Measurements from ENCODE around the gene SGK1.

Gene SGK1

GRCh38 chr6:134169871-134170486 lies 147.9 kb downstream of the SGK1 start:
- DNase-seq (ENCODE audit: low spot score), result no peak

DNA sequence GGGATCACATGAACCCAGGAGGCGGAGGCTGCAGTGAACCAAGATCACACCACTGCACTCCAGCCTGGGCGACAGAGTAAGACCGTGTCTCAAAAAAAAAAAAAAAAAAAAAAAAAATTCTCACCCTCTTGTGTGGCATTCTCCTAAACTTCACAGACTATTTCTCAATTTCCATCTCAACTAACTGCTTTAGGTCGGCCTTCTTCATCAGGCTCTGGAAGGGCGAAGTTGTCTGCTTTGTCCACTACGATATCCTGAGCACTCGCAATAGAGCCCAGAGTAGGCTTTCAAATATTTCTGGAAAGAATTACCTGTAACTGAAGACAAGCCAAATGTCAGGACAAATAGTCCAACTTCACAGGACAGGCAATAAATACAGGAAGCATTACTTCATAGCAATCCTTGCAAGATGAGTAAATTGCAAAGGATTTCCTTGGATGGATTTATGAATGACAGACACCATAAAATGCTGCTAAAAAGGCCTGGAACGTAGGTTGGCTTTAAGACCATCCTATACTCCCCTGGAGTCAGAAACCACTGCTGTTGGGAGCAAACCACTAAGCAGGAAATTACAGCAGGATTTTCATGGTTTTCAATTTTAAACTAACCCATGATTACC lies 149.2 kb downstream of the SGK1 start:
- DNase-seq (ENCODE audit: low spot score), result no peak

- no peak for DNase-seq (ENCODE audit: low spot score)
Measured at GRCh38 chr6:134166511-134167261, 151.2 kb downstream of the SGK1 start.

GRCh38 chr6:134165561-134166201 lies 152.2 kb downstream of the SGK1 start:
- DNase-seq (ENCODE audit: low spot score), result no peak

DNA sequence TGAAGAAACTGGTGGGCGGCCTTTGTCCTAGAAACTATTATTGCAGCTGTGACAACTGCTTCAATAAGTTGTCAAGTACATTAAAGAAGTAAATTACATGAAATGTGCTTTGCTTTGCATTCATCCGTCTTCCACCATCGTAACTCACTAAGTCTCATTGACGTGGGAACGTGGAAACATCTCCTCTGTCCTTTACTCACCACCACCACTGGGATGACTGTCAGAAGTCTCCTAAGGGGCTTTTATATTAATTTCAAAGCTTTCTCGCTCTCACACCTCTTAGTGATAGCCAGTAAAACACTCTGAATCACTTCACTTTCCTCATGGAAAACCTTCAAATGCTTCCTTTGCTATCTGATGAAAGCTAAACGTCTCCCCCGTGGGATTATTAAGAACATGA lies 153.6 kb downstream of the SGK1 start:
- DNase-seq (ENCODE audit: low spot score), result no peak

- no peak for DNase-seq (ENCODE audit: low spot score)
Measured at GRCh38 chr6:134162932-134163331, 155.0 kb downstream of the SGK1 start.

GRCh38 chr6:134161041-134161440 lies 156.9 kb downstream of the SGK1 start:
- DNase-seq (ENCODE audit: low spot score), result peak; percentile 8

DNA sequence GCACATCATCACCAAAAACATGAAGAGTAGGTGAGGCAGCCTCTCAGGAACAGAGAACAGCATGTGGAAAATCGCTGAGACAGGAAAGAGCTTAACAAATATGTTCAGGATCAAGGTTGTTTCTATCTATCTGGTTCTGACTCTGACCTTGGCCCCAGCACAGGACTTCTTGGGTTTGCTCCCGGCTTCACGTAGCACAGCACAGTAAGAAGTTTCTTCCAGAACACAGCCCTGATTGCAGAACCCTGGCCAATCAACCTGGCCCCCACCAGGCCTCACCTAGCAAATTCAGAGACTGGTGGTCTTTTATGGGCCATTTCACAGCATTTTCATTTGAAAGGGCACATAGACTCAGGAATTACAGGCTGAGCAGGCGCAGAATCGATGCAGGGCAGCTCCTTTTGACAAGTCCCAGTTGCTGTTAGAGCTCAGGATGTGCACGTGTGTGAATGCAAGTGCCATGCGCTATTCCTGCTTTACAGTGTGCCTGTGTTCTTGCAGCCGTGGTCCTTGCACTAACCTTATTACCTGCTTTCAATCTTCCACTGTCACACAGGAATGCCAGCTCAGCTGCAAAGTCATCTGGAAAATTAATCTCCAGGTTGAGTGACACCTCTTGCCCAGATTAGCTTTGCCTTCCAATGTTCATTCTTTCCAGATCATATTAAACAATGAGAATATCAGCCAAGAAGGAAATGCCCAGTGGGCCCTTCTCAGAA lies 165.0 kb downstream of the SGK1 start:
- DNase-seq (ENCODE audit: low spot score), result no peak

DNA sequence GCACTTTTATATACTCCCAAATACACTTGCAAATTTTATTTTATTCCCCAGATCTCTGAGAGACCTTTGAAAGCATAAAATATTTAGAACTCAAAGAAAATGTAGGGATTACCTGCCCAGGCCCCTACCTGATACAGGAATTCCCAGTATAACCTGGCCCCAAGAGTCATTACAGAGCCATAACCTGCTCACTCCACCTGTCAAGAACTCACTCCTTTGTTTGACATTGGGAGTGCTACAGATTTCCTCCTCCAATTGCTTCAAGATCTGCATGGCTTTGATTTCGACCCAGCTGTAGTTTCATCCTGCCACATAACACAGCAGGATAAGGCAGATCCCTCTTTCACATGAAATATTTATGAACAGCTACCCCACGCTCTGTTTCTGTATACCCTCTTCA lies 169.3 kb downstream of the SGK1 start:
- DNase-seq (ENCODE audit: low spot score), result no peak

GRCh38 chr6:134147034-134147533 lies 170.8 kb downstream of the SGK1 start:
- DNase-seq (ENCODE audit: low spot score), result no peak

DNA sequence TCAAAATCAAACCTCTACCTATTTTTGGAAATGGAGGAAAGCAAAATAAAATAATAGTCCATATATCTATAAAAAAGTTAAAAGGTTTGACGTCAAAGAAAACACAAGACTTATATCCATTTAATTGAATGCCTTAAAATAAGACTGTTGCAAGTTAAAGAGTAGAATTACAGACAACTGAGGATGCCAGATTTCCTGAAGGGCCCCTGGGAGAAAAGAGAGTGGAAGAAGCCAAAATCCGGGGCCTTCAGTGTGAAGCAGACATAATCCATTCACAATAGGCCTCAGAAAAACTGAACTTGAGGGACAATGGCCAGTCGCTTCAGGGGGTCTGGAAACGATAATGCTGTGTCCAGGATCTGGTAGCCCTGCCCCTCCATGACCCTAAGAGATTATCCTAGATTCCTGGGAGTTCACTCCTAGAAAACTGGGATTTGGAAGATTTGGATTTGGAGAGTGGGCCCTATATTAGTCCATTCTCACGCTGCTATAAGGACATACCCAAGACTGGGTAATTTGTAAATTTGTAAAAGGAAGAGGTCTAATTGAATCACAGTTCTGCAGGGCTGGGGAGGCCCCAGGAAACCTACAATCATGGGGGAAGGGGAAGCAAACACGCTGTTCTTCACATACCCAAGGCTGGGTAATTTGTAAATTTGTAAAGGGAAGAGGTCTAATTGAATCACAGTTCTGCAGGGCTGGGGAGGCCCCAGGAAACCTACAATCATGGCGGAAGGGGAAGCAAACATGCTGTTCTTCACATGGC lies 171.5 kb downstream of the SGK1 start:
- DNase-seq (ENCODE audit: low spot score), result no peak

GRCh38 chr6:134145786-134146185 lies 172.1 kb downstream of the SGK1 start:
- no peak for DNase-seq (ENCODE audit: low spot score)

DNA sequence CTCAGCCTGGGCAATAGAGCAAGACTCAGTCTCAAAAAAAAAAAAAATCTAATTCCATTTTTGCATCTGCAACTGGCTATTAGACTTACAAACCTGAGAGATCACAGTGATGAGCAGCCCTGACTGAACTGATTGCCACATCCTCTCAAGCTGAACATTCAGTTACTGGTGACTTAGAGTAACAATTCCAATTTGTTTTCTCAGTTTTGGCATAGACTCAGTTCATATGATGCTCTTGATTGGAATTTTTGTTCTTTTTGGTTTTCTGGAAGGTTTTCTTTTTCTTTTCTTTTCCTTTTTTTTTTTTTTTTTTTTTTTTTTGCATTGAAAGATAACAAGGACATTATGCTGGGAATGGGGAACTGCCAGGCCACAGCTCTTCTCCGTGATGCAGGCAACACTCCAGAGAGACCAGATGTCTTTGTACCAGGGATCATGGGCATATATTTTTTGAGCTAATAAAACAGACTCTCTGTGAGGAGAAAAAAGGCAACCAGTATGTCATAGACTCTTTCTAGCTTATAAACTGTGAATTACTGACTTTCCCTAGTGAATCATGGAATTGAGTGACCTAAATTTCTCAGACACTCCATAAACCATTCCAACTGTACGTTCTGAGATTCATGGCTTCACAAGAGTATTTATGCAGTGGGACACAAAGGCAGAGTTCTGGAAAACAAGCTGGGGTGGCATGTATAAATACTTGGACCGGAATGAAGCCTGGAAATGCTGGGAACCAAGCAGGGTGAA lies 179.5 kb downstream of the SGK1 start:
- no peak for DNase-seq (ENCODE audit: low spot score)

DNA sequence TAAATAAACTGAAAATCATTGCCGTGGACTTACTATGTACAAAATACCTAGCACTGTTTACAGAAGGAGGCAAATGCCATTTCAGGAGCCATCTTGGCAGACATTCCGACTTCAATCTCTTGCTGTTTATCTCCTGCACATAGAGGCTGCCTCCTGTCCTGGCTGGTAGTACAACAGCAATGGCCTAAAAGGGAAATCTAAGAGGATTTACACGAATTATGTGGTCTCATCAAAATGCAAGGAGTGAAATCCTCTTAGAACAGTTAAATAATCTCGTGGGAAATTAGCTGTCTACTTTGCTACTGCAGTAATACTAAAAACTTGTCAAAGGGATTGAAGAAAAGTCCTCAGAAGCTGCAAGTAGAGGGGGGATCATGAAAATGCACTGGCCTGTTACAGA lies 183.3 kb downstream of the SGK1 start:
- no peak for DNase-seq (ENCODE audit: low spot score)

- DNase-seq (ENCODE audit: low spot score), result no peak
Measured at GRCh38 chr6:134132494-134133141, 185.3 kb downstream of the SGK1 start.

DNA sequence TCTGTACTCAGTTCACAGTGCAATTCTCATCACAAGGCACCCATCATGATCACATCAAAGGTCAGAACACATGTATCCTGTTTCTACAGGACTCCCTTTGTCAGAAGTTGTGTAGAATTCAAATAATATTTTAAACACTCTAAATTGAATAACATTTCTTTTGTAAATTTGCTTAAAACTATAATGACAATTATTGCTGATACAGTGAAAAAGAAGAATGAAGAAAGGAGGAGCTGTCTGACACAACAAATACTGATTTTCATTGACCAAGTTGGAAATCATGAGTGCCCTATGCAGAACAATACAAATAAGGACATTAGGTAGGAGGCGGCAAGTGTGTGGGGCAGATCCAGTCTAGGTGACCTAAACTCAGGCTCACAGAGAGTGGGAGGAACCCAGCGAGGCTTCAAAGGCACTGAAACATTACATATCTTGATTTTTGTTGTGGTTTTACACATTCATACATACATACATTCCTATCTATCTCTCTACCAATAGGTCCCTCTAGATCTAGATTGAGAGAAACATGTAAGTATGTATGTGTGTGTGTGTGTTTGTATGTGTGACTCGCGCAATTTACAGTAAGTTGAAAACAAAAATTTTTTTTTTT lies 186.3 kb downstream of the SGK1 start:
- DNase-seq (ENCODE audit: low spot score), result no peak

GRCh38 chr6:134128146-134128545 lies 189.8 kb downstream of the SGK1 start:
- no peak for DNase-seq (ENCODE audit: low spot score)

- DNase-seq (ENCODE audit: low spot score), result peak; percentile 65
Measured at GRCh38 chr6:134123666-134124208, 194.2 kb downstream of the SGK1 start.

GRCh38 chr6:134122775-134123174 lies 195.1 kb downstream of the SGK1 start:
- no peak for DNase-seq (ENCODE audit: low spot score)

Data from SW480 (cell line).